Smooth muscle cell (in vitro differentiated cells): ENCODE results near the gene ACTA1. TPM values are rescaled to one million over a fixed set of nuclear protein-coding genes. Genes with fewer than 3 reads are reported as not detected.

Experiments
- DNase-seq: peaks from one replicate; lab custom pipeline; 2025; ENCODE audit not compliant: unreplicated experiment; lab: John Stamatoyannopoulos, UW
- H2AFZ ChIP-seq: fragments of 200-600 bp; sonication (generic); 2 replicates; pipeline ENCODE4 v1.6.0; 2016; ENCODE audit warnings: antibody characterized with exemption, low read depth, mild to moderate bottlenecking
- H3F3A ChIP-seq: fragments of 200-600 bp; sonication (generic); 2 replicates; pipeline ENCODE4 v1.6.0; 2017; ENCODE audit warnings: antibody characterized with exemption, low read depth
- H3K27ac ChIP-seq: fragments of 200-600 bp; sonication (generic); 2 replicates; pipeline ENCODE4 v1.5.1; 2016; ENCODE audit warnings: low read depth, mild to moderate bottlenecking
- H3K27me3 ChIP-seq: fragments of 200-600 bp; sonication (generic); 2 replicates; pipeline ENCODE4 v1.6.1; 2016; ENCODE audit warnings: low read depth, mild to moderate bottlenecking
- H3K36me3 ChIP-seq: fragments of 200-600 bp; sonication (generic); 2 replicates; pipeline ENCODE4 v1.5.1; 2016; ENCODE audit warnings: low read depth
- H3K4me1 ChIP-seq: fragments of 200-600 bp; sonication (generic); 2 replicates; pipeline ENCODE4 v1.5.1; 2016; ENCODE audit warnings: low read depth
- H3K4me2 ChIP-seq: fragments of 200-600 bp; sonication (generic); 2 replicates; pipeline ENCODE4 v1.6.0; 2016; ENCODE audit warnings: mild to moderate bottlenecking
- H3K4me3 ChIP-seq: fragments of 200-600 bp; sonication (generic); 2 replicates; pipeline ENCODE4 v1.5.1; 2016; ENCODE audit warnings: mild to moderate bottlenecking
- H3K79me2 ChIP-seq: fragments of 200-600 bp; sonication (generic); 2 replicates; pipeline ENCODE4 v1.6.0; 2016; ENCODE audit warnings: low read depth, mild to moderate bottlenecking
- H3K9ac ChIP-seq: fragments of 200-600 bp; sonication (generic); 2 replicates; pipeline ENCODE4 v1.6.0; 2016; ENCODE audit warnings: low read depth
- H3K9me3 ChIP-seq: fragments of 200-600 bp; sonication (generic); replicated peaks from 2 replicates; pipeline ENCODE4 v1.5.1; 2016; ENCODE audit warnings: low read depth
- H4K20me1 ChIP-seq: fragments of 200-600 bp; sonication (generic); 2 replicates; pipeline ENCODE4 v1.6.0; 2016; ENCODE audit warnings: low read depth
- WGBS: methylation state at CpG from one replicate; pipeline ENCODE4 v1.1.7; 2016; ENCODE audit warnings: low lambda C conversion rate; 5-methylcytosine and 5-hydroxymethylcytosine counted together
- polyA plus RNA-seq: library from polyadenylated mRNA; unstranded; fragments of >200 nt; fragmentation: Nextera tagmentation; extraction: Ambion mirVana; gene quantifications from 2 replicates; pipeline ENCODE4 v1.2.1, GENCODE V29; 2016
- total RNA-seq: library from RNA; depleted of rRNA; stranded (reverse); fragments of >200 nt; gene quantifications from 2 replicates; pipeline ENCODE4 v1.2.3, GENCODE V29; 2014
- TF ChIP-seq, protein P1 (sequence below): fragments of 200-600 bp; sonication (generic); IDR thresholded peaks from 2 replicates; pipeline ENCODE4 v1.5.1; 2017; ENCODE audit warnings: borderline replicate concordance, mild to moderate bottlenecking, antibody characterized with exemption; ENCODE audit not compliant: insufficient read depth, poor library complexity, severe bottlenecking

Gene ACTA1
- total and polyA plus RNA-seq, 2 experiments from 2014 or later, result 3.7 to 5.1 TPM

DNA sequence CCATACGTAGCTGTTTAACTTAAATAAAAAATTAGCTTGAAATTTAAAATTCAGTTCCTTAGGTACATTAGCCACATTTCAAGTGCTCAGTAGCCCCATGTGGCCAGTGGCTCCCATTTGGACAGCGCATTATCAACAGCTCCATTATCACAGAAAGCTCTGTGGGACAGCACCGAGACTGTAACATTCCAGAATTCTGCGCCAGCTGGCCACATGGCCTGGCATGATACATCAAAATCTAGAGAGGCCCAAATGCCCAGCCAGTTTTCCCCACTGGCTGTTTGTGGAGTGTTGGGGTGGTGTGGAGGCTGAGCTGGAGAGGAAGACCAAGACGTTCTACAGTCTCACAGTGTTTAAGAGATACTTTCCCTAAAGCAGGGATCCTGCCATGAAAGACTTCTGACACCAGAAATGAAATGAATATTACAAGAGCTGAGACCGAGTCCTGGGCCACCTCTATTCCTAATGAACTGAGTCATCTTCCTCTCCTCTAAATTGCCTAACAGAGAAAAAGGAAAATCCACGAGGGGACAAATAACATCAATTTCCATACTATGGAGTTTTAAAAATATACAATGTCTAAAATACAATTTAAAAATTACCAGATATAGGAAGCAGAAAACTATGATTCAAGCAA is 27.3 kb upstream of the ACTA1 start:
- Histone ChIP-seq H3K27ac (no peak overlapping the region), H3K4me3 (no peak overlapping the region), H4K20me1 (no peaks in the 10 kb centered on the region), H3K9me3 (no peaks in the 10 kb centered on the region), H3F3A (no peaks in the 10 kb centered on the region), H3K27me3 (no peaks in the 10 kb centered on the region), H3K79me2 (no peaks in the 10 kb centered on the region), H3K4me1 (no peaks in the 10 kb centered on the region), H3K4me2 (no peak overlapping the region), H3K36me3 (peaks cover 17% of the 10 kb centered on the region), H3K9ac (no peak overlapping the region), H2AFZ (no peak overlapping the region)
- no peak for DNase-seq
- 96% methylated on average over 7 of the region's 7 CpGs for WGBS
- TF ChIP-seq, protein P1, sequence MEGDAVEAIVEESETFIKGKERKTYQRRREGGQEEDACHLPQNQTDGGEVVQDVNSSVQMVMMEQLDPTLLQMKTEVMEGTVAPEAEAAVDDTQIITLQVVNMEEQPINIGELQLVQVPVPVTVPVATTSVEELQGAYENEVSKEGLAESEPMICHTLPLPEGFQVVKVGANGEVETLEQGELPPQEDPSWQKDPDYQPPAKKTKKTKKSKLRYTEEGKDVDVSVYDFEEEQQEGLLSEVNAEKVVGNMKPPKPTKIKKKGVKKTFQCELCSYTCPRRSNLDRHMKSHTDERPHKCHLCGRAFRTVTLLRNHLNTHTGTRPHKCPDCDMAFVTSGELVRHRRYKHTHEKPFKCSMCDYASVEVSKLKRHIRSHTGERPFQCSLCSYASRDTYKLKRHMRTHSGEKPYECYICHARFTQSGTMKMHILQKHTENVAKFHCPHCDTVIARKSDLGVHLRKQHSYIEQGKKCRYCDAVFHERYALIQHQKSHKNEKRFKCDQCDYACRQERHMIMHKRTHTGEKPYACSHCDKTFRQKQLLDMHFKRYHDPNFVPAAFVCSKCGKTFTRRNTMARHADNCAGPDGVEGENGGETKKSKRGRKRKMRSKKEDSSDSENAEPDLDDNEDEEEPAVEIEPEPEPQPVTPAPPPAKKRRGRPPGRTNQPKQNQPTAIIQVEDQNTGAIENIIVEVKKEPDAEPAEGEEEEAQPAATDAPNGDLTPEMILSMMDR, result no peak

DNA sequence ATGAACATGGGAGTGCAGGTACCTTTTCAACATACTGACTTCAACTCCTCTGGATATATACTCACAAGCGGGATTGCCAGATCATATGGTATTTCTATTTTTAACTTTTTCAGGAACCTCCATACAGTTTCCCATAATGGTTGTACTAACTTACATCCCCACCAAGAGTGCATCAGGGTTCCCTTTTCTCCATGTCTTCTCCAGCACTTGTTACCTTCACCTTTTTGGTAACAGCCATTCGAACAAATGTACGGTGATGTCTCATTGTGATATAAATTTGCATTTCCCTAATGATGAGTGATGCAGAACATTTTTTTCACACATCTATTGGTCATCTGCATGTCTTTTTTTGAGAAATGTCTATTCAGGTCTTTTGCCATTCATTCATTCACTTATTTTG is 25.9 kb upstream of the ACTA1 start:
- no peaks in the 10 kb centered on the region for H3K79me2 ChIP-seq
- H3K4me2 ChIP-seq, result no peak overlapping the region
- H3K4me3 ChIP-seq, result no peak overlapping the region
- H3K9me3 ChIP-seq, result no peaks in the 10 kb centered on the region
- no peaks in the 10 kb centered on the region for H3F3A ChIP-seq
- no peaks in the 10 kb centered on the region for H4K20me1 ChIP-seq
- no peak overlapping the region for H3K9ac ChIP-seq
- WGBS, result 98% methylated on average over 3 of the region's 3 CpGs
- H3K4me1 ChIP-seq, result no peaks in the 10 kb centered on the region
- DNase-seq, result no peak
- TF ChIP-seq, protein P1, result no peak
- H3K27ac ChIP-seq, result no peak overlapping the region
- peaks cover 14% of the 10 kb centered on the region for H3K36me3 ChIP-seq
- H2AFZ ChIP-seq, result no peak overlapping the region
- H3K27me3 ChIP-seq, result no peaks in the 10 kb centered on the region

DNA sequence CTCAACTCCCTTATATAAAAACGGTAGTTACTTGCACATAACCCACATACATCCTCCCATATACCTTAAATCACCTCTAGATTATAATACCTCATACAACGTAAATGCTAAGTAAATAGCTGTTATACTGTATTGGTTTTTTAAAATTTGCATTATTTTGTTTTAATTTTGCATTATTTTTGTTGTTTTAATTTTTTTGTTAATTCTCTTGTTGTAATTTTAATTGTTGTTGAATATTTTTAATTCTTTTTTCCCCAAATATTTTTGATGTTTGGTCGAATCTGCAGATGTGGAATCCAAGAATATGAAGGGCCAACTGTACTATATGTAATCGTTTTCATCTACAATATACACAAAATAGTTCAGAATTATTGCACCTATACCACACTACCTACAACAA is 23.5 kb upstream of the ACTA1 start:
- Histone ChIP-seq H3K27ac (no peak overlapping the region), H3K4me1 (no peaks in the 10 kb centered on the region), H3K36me3 (peaks cover 9% of the 10 kb centered on the region), H3K4me3 (no peak overlapping the region), H3K9ac (no peak overlapping the region), H3K9me3 (no peaks in the 10 kb centered on the region), H4K20me1 (no peaks in the 10 kb centered on the region), H3F3A (no peaks in the 10 kb centered on the region), H2AFZ (no peak overlapping the region), H3K27me3 (no peaks in the 10 kb centered on the region), H3K79me2 (no peaks in the 10 kb centered on the region), H3K4me2 (no peak overlapping the region)
- DNase-seq, result no peak
- TF ChIP-seq, protein P1, result no peak
- WGBS, result 97% methylated on average over 4 of the region's 4 CpGs

DNA sequence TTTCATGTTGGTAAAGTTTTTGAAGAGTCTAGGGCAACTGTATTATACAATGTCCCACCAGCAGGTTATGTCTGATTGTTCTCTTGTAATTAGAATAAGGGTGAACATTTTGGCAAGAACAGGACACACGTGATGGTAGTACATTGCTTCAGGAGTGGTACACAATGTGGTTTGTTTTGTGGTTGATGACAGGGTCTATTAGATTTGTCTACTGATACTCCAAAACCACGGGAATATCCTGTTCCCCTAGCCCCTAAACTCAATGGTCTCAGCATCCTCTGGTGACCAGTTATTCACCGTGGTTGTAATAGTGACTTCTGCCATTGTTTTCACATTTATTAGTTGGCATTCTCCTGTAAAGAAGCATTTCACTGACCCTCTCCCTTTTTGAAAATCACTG is 22.1 kb upstream of the ACTA1 start:
- DNase-seq, result no peak
- H3F3A ChIP-seq, result no peaks in the 10 kb centered on the region
- TF ChIP-seq, protein P1, result no peak

More for the DNA sequence above, 22.1 kb upstream of the ACTA1 start:
- Histone ChIP-seq H2AFZ (no peak overlapping the region), H3K9me3 (no peaks in the 10 kb centered on the region), H3K27ac (no peak overlapping the region), H3K36me3 (peaks cover 12% of the 10 kb centered on the region), H3K4me2 (no peak overlapping the region), H3K9ac (no peak overlapping the region), H4K20me1 (no peaks in the 10 kb centered on the region), H3K27me3 (no peaks in the 10 kb centered on the region), H3K79me2 (no peaks in the 10 kb centered on the region), H3K4me3 (no peak overlapping the region), H3K4me1 (no peaks in the 10 kb centered on the region)
- 91% methylated on average over 3 of the region's 3 CpGs for WGBS
